ENCODE data around the gene NECAP2.

Gene NECAP2

DNA sequence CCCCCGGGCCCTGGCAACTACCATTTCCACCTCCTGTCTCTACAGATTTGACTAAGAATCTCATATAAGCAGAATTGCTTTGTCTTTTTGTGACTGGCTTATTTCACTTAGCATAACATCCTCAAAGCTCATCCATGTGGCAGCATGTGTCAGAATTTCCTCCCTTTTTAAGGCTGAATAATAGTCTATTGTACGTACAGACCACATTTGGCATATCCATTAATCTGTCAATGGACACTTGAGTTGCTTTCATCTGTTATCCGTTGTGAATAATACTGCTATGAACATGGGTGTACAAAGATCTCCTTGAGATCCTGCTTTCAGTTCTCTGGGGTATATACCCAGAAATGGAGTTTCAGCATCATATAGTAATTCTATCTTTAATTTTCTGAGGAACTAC is 27.3 kb upstream of the NECAP2 start:
- TF ChIP-seq, protein P1, sequence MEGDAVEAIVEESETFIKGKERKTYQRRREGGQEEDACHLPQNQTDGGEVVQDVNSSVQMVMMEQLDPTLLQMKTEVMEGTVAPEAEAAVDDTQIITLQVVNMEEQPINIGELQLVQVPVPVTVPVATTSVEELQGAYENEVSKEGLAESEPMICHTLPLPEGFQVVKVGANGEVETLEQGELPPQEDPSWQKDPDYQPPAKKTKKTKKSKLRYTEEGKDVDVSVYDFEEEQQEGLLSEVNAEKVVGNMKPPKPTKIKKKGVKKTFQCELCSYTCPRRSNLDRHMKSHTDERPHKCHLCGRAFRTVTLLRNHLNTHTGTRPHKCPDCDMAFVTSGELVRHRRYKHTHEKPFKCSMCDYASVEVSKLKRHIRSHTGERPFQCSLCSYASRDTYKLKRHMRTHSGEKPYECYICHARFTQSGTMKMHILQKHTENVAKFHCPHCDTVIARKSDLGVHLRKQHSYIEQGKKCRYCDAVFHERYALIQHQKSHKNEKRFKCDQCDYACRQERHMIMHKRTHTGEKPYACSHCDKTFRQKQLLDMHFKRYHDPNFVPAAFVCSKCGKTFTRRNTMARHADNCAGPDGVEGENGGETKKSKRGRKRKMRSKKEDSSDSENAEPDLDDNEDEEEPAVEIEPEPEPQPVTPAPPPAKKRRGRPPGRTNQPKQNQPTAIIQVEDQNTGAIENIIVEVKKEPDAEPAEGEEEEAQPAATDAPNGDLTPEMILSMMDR (IDR thresholded peaks at IDR 0.05; ENCODE audit: low read length, missing control alignments): no peak
- no peak overlapping the region for H3K4me3 ChIP-seq (replicated peaks; ENCODE audit: low read depth, low read length)
- DNase-seq (ENCODE audit: low read depth): no peak

DNA sequence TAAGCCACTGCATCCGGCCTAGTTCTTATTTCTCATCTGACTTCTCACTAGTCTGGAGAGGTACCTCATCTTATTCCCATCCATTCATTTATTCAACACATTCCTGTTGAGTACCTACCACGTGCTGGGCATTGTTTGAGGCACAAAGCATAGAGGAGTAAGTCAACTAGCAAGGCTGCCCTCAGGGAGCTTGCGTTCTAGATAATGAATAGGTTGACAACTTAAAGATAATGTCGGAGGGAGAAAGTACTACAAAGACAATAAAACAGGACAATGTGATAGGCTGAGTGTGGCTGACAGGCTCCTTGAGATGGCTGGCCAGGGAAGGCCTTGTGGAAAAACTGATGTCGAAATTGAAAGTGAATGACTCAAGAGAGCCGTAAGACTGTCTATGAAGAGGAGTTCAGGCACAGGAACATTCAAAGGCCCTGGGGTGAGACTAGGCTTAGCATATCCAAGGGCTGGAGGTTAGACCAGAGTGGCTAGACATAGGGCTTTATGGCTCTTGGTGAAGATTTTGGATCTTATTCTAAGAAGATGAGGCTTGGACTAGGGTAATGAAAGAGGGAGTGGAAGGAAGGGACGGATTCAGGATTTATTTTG is 21.6 kb upstream of the NECAP2 start:
- DNase-seq (ENCODE audit: low read depth): peak; percentile 35
- TF ChIP-seq, protein P1 (IDR thresholded peaks at IDR 0.05; ENCODE audit: low read length, missing control alignments): no peak
- H3K4me3 ChIP-seq (replicated peaks; ENCODE audit: low read depth, low read length): no peak overlapping the region

GRCh38 chr1:16420424-16421118 is 20.0 kb upstream of the NECAP2 start:
- no peak for DNase-seq (ENCODE audit: low read depth)
- TF ChIP-seq, protein P1 (IDR thresholded peaks at IDR 0.05; ENCODE audit: low read length, missing control alignments): no peak
- no peak overlapping the region for H3K4me3 ChIP-seq (replicated peaks; ENCODE audit: low read depth, low read length)

DNA sequence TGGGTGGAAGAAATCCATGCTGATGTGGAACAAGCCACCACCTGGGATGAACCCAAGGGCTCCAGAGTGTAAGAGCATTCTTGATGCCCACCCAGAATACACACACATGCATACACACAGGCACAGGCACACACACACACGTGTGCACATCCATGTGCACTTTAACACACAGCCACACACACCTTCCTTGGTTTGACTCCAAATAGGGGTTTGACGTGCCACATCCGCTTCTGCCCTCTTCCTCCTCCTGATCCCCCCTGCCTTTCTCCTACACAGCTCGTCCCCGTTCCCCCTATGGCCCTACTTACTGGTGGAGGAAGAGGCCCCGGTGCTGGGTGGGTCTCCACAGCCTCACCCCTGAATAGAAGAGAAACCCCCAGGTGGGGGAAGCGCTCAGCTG is 19.3 kb upstream of the NECAP2 start:
- no peak overlapping the region for H3K4me3 ChIP-seq (replicated peaks; ENCODE audit: low read depth, low read length)
- TF ChIP-seq, protein P1 (IDR thresholded peaks at IDR 0.05; ENCODE audit: low read length, missing control alignments): no peak
- DNase-seq (ENCODE audit: low read depth): no peak

- TF ChIP-seq, protein P1 (IDR thresholded peaks at IDR 0.05; ENCODE audit: low read length, missing control alignments): no peak
- DNase-seq (ENCODE audit: low read depth): no peak
- no peak overlapping the region for H3K4me3 ChIP-seq (replicated peaks; ENCODE audit: low read depth, low read length)
These were observed 18.5 kb upstream of the NECAP2 start for GRCh38 chr1:16422041-16422440.

DNA sequence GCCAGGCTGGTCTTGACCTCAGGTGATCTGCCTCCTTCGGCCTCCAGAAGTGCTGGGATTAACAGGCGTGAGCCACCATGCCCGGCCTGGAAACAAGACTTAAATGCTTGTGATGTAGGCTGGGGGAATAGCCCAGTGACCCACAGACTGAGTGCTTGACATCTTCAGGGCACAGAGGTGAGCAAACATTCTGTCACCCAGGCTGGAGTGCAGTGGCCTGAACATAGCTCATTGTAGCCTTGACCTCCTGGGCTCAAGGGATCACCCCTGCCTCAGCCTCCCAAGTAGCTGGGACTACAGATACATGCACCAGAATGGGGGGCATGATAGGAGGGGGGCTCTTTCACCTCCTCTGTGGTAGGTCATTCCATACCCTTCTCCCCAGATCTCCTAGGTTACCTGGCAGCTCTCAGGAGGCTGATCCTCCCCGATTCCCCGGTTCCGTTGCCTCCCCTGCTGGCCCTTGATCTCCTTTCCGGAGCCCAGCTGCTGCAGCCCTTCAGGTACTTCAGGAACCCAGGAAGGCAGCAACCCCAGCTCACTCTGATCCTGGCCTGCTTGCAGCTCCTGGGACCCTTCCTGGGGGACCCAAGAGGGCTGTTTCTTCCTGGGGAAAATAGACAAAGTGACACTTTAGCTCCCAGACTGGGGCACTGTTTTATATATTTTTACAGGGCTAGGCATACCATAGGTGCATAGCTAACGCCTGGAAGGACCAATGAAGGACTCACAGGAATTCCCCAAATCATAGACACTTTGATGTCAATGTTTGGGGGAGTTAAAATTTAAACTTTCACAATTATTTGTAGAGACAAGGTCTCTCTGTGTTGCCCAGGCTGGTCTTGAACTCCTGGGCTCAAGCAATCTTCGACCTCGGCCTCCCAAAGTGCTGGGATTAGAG is 15.1 kb upstream of the NECAP2 start:
- TF ChIP-seq, protein P1 (IDR thresholded peaks at IDR 0.05; ENCODE audit: low read length, missing control alignments): no peak

More for the DNA sequence above, 15.1 kb upstream of the NECAP2 start:
- H3K4me3 ChIP-seq (replicated peaks; ENCODE audit: low read depth, low read length): no peak overlapping the region
- no peak for DNase-seq (ENCODE audit: low read depth)
